Activated T-cell treated with anti-CD3 and anti-CD28 coated beads, Interleukin-2, amount 50 U/mL, for 48 hours (primary cell): ENCODE results near the gene SCTR.
A peak's percentile ranks its signal among the peaks of the same experiment; 100 is the strongest.

Source experiments
- DNase-seq, 2 experiments: peaks; one replicate each; pipeline ENCODE4 v3.0.0-alpha.2; 2020

The SCTR gene

DNA sequence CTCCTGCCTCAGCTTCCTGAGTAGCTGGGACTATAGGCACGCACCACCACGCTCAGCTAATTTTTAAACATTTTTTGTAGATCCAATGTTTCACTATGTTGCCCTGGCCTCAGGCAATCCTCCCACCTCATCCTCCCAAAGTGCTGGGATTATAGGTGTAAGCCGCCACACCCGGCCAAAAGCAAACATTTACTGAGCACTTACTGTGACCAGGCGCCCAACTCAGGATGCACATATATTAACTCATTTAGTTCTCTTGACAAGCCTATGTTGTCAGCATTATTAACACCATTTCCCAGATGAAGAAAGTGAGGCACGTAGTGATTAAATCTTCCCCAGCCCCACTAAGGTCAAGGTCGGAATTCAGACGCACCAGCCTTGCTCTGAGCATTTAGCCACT is 51.5 kb downstream of the SCTR start:
- no peak for DNase-seq

DNA sequence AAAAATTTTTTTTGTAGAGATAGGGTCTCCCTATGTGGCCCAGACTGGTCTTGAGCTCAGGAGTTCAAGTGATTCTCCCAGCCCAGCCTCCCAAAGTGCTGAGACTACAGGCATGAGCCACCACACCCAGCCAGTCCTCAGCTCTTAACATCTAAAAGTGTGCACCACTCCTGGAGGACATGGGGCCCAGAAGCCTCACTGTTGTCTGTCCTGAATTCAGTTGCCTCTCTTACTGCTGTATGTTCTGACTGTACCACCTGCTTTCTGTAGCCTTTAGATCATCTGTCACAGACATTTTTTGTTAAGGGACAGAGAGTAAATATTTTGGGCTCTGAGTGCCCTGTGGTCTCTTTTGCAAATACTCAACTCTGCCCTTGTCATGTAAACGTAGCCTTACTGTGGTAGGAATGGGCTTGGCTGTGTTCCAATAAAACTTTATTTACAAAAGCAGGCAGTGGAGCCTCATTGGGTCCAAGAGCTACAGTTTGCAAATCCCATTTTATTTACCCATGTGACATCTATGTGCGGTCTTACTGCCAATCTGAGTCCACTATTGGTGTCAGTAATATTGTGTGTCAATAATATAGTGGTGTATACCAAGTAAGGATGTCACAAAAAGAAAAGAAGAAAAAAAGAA is 54.5 kb downstream of the SCTR start:
- no peak for DNase-seq

DNA sequence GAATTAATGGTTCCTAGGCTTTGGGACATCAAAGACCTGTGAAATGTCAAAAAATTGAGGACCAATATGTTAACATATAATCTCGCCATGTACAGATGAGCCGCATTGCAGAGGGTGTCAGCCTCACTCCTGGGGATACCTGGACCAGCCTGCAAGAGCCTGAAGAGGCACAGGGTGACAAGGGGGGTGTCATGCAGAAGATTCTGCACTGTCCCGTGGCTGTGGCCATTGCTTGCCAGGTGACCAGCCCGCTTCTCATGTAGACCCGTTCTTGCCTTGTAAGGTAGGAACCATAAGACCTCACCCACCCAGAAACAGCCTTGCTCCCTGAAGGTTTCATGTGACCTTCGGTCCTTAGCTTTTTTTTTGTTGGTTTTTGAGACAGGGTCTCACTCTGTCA is 55.2 kb downstream of the SCTR start:
- DNase-seq, result no peak

DNA sequence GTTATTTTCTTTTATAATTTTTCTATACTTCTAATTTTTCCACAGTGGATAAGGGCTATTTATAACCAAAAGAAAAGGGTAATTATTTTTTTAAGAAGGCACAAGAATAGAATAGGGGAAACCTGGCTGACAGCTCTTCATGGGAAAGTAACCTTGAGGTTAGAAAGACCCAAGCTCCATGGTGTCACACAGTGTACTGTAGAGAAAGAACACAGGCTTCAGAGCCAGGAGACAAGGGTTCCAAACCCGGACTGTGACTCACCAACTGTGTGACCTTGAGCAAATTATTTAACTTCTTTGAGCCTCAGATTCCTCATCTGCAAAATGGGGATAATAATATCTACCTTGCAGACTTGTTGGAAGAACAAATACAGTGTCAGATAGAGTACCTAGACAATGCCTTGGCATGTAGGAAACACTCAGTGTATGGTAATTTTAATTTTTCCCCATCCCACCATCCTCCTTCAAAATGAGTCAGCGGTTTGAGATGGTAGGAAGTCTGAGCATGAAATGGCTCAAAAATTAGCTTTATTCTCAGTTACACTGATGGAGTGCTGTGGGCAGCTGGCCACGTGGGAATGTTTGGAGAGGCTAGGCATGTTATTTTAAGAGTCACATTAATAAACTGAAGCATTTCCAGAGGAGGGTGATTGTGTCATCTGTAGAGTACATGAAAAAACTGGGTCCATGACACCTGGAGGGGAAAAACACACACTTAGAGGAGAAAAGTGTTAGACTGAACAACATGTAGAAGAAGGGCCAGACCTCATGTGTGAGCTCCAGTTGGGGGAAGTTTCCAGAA is 55.9 kb downstream of the SCTR start:
- DNase-seq, result no peak

DNA sequence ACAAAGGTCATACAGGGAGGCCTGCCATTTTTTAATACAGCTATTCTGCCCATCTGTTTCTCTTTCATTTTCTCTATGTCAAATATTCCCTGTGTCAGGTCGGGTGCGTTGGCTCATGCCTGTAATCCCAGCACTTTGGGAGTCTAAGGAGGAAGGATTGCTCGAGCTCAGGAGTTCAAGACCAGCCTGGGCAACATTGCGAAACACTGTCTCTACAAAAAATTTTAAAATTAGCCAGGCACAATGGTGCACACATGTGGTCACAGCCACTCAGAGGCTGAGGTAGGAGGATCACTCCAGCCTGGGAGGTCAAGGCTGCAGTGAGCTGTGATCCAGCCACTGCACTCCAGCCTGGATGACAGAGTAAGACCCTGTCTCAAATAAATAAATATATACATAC is 57.9 kb downstream of the SCTR start:
- no peak for DNase-seq

DNA sequence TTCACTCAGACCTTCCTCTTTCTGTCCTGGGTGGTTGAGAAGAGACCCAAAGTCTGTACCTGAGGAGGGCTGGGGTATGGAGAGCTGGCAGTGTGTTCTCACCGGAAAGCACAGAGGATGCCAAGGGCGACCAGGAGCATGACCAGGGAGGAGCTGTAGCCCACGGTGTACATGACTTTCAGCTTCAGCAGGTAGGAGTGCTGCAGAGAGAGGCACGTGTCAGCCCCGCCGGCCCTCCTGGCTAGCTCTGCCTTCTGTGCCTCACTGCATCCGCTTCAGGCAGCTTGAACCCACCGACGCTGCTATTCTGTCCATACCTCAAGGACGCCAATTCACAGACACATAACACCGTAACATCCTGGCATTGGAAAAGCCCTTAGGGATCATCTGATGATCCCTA is 58.6 kb downstream of the SCTR start:
- no peak for DNase-seq

DNA sequence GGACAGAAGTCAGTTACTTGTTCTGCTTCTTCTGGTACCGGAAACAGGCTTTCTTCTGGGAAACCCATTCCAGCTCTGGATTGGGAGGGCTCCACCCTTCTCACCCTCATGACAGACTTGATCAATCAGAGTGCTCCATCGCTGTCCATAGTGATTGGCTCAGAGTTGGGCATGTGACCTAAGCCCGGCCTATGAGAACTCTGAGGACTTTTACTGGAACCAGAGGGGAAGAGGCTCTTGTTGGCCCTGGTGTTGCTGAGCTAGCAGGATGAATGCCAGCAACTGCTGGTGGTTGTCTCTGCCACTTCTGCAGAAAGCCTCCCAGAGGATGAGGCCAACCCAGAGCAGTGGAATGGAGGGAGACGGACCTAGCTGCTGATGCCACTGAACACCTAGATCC is 59.3 kb downstream of the SCTR start:
- DNase-seq, result no peak

DNA sequence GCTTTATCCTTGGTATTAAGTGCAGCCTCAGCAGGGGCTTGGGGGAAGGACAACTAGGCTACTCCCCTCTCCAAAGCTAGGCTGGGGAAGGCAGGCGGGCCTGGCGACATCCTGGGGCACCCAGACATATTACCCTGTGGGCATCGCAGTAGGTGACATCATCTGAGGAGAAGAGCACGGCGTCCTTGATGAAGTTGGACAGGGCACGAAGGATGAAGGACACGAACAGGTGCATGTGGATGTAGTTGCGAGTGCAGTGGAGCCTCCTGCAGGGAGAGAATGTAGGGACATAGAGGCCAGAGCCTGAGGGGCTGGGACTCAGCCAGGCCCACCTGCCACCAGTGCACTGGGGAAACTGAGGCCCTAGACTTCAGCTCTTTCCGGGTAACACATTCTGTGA is 60.3 kb downstream of the SCTR start:
- no peak for DNase-seq

DNA sequence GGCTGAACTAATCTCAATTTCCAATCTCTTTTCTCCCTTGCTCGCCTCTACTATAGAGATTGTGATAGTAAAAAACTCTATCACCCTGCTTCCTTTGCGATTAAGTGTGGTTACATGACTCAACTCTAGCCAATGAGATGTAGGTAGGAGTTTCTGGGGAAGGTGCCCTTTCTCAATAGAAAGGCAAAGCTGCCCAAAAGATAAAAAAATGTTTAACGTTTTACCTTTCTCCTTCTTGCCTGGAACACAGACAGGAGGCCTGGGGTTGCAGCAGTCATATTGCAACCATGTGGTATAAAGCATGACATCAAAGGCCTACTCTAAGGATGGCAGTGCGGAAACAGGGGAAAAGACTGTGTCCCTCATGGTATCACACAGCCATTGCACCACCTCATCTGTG is 61.1 kb downstream of the SCTR start:
- DNase-seq, result peak in 1 of 2 experiments; percentile 21

DNA sequence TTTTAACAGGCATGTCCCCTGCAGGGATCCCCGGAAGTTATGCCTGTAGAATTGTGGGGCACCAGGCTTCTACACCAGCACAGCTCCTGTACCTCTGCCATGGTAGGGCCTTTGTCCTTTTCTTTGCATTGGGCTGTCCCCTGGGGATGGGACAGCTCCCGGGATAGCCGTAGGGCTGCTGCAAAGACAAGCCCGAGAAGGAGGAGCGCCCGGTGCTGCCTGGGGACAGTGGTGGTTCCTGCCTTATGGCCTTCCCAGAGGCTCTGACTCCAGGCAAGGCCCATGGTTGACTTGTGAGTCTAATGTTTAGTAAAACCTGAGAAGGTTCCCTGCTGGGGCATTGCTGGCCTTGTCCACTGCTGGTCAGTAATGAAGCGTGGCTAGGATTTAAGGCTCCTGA is 61.7 kb downstream of the SCTR start:
- DNase-seq, result no peak

DNA sequence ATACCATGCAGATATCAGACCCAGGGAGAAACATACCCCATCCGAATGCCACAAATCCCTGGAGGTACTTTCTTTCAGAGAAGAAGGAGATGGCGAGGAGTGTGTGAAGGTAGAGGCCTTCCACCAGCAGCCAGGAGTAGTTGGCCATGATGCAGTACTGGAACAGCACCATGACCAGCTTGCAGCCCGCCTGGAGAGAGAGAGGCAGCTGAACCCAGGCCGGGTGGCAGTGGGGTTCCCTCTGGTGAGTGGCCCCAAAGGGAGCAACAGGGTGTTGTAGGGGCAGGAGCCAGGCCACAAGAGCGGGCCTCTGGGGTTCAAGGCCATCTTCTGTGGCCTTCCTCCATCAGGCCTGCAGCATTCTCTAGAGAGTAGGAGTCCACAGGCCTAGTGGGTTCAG is 62.5 kb downstream of the SCTR start:
- no peak for DNase-seq

DNA sequence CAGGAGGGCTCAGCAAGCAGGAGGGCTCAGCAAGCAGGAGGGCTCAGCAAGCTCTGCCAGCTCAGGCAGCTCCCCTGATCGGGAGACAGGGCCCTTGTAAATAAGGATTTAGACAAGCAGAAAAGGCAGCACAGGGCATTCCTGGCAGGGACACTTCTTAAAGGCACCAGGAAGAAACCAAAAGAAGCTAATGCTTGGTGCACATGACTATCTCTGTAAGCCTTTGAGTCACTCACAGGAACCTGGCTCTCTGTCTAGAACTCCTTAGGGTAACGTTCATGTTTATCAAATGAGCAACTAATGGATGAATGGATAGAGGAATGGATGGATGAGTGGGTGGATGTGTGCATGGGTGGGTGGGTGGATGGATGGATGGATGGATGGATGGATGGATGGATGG is 64.2 kb downstream of the SCTR start:
- no peak for DNase-seq

DNA sequence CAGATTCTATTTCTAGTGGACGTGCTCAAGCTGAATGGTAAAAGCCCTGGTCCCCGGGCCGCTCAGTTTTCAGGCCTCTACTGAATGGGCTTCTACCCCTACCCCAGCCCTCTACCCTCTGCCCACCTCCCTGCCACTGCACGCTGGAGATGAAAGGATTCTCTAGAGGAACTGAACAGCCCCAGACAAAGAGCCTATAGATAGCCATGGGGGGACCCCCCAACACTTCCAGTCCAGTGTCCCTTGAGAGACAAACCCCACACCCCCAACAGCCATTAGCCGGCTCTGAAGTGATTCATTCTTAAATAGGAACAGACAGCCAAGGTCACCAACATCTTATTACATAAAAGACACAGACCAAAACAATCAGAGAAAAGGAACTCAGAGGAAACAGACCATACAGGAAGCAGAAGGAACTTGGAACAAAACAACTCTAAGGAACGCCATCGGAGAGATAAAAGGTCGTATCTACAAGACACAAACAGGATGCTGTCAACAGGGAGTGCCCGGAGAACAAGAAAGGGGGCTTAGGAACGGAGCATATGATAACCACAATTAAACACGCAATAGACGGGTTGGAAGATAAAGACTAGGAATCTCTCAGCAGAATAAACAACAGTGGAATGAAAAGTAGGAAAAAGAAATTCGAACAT is 69.1 kb downstream of the SCTR start:
- no peak for DNase-seq

DNA sequence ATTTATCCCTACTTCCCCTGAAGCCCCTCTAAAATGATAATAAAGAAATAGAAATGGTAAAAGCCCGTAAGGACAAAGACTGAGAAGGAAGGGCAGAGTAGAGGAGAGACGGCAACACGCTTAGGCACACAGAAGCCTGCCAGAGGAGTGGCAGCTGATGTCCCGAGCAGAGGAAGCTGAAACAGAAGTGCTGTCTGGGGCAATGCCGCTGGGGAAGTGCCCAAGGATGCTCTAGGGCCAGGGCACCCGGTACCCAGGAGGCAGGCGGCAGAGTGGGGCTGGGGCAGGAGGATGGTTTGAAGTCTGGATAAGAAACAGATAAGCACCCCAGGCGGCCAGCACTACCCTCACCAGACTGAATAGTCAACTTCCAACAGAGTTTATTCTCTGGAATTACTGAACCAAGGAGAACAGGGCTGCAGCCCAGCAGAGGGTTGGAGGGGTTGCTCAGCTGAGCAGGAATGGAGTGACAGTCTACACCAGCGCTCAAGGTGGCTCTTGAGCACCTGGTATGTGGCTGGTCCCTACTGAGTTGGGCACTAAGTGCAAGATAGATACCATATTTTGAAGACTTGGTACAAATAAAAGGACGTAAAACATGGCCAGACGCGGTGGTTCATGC is 70.2 kb downstream of the SCTR start:
- DNase-seq, result no peak

DNA sequence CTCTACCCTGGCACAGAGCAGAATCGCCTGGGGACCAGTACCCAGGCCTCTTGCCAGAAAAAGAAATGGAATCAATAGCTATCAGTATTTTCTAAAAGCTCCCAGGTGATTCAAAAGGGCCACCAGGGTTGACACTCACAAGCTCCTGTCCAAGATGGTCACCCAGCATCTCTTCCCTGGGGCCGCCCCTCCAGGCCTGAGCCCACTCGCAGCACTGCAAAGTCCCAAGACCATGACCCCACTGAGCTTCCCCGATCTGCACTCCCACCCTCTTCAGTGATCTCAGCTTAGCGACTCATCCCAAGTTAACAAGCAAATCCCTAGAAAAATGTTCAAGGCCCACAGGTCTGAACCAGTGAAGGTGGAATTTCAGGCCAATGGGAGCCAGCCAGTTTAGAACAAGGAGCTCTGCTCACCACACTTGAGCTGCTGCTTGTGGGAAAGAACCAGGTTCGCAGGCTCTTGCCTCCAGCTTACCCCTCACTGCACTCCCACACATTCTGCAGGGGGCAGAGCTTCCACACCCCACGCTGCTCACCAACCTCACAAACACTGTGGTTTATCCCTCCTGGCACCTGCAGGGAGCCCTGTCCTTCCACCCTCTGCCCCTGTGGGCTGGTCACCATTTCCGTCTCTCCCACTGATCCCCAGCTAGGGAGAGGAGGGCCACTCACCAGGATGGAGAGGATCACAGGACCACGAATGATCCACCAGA is 72.8 kb downstream of the SCTR start:
- no peak for DNase-seq

DNA sequence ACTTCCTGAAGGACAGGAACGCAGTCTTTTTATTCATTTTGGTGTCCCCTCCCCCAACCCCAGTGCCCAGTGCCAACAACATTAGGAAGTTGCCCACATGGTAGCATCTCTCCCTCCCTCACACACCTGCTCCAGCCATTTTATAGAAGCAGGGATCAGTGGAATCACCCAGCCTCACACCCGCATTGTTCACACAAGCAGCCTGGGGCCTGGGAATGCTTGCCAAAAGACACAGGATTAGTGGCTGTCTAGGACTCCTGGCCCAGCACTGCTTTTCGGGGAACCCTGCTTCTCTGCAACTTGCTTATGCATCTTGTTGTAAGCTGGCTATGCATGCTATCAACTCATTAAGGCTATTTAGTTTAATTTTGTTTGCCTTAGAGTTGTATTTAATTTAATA is 74.8 kb downstream of the SCTR start:
- DNase-seq, result no peak

DNA sequence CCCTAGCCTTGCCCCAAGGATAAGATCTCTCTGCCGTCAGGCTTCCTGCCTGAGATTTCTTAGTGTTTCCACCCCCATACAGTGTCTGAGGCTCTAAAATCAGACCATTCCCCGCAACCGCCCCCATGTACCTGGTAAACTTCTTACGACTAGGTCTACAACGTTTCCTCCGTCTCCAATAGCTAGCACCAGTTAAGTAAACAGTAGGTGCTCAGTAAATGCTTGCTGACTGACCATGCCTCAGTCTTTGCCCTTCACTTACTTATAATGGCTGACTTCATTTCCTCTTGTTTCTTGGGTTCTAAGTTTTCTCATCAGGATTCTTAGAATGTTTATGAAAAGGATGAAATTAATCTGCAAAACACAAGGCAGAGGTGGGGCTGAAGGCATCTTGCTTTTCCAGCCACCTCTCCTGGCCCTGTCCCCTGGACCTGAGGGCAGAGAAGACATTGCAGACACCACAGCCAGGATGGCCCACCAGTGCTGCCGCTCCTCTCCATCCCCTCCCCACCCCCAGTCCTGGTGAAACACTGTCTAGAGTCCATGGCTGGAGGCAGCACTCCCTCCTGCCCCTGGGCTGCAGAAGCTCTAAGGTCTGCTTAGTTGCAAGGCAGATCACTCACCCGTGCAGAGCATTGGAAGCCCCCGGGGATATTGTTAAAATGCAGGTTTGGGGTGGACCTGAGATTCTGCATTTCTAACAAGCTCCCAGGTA is 75.7 kb downstream of the SCTR start:
- DNase-seq, result no peak

DNA sequence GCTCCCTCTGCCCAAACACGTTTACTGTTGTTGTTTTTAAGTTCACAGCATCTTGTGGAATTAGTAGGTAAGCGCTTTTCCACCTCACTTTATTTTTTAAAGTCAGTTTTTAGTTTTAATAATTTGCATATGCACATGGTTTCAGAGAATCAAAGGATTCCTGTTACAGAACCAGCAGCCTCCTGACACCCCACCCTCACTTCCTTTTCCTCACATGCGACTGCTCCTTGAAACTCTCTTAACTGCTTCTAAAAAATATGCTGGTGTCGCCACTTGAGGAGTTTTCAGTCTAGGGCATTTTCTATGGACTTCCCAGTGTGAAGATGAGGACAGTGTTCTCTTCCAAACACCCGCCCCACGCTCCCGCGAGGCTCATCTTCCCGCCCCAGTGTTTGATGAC is 78.2 kb downstream of the SCTR start:
- DNase-seq, result no peak

DNA sequence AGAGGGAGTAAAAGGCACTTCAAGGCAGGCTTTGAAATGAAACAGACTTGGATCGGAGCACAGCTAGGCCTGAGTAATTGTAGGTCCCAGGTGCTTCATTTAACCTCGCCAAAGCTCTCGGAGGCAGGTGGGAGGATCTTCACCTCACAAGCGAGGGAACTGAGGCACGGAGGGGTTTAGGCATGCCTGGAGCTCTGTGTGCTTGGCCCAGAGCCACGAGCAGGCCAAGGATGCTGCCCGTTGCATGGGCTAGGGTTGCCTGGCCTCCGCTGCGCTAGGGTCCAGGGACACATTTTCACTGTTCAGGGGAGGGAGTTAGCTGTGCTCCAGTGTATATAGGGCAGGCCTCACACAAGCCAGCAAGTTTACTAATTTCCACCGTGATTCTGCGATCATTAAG is 81.4 kb downstream of the SCTR start:
- no peak for DNase-seq

DNA sequence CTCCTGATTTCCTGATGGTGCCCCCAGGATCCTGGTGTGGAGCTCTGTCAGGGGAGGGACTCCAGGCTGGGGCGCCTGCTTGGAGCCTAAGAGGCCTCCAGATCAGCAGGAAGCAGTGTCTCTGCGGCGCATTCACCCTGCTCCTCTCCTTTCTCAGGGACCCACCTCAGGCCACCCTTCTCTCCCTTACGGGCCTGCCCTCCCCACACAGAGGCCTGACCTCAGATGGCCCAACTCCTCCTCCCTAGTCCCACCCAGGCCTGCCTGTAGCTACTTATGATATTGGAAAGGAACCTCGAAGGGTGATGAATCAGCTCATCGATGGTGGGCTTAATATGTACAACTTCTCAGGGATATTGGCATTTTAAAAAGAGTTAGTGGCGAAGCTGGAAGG is 82.1 kb downstream of the SCTR start:
- DNase-seq, result no peak

DNA sequence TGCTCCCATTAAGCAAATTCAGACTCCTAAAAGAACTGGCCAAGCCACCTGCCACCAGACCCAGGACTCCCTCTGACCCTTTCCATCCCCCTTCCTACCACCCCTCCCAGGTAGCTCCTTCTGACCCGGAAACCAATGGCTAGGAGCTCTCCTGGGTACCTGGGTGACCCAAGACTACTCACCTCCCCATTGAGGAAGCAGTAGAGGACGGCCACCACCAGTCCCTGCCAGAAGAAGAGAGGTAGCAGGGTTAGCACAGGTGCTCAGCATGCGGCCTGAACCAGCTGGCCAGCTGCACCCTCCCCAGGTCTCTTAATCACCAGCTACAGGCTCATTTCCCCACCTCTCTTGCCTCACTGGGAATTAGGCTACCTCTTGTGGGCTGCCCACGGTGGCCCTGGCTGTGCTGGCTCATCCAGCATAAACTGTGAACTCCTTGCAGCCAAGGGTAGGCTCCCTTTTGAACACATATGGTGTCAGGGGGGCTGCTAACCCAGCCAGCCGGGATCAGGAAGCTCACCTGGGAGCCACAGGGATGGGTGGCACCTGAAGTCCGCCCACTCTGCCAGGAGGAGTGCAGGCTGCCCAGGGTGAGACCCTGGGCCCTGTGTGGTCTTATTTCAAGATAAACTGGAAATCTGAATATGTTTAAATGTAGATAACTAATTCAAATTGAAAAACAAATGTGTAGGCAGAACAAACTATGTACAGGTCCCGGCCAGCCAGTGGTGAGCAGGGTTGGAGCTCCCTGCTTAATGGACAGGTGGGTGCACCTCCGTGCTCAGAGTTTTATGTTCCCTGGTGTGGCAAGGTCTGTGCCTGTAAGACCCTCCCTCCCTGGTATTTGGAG is 82.7 kb downstream of the SCTR start:
- DNase-seq, result no peak

DNA sequence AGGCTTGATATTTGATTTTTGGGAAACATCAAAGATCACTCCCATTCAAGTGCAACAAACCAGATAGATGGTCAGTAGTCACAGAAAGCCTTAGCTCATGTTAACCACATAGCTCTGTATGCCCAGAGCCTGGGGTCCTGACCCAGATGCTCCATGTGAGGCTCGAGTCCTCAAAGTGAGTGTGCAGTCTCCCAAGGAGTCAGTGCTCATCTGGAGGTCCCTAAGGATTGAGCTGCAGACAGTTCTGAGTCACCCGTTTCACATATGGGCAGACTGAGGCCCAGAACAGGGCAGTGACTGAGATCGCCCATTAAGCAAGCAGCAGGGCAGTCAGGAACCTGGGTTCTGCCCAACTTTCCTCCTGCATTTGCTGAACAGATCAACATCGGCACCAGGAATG is 83.4 kb downstream of the SCTR start:
- DNase-seq, result no peak
